Glomerular visceral epithelial cell (primary cell): ENCODE results near the gene SRSF1.
A peak's percentile ranks its signal among the peaks of the same experiment; 100 is the strongest.
"Not testable (repeated sequence)": the region's sequence is repeated elsewhere in the genome, so short reads cannot be mapped to it uniquely, and the experiment has no call there.

Source experiments
- DNase-seq: peaks from one replicate; pipeline ENCODE4 v3.0.0-alpha.2; 2016; ENCODE audit errors: extremely low spot score

SRSF1 gene

GRCh38 chr17:58006924-58007780, at the start of gene SRSF1:
Gene SRSF1 (minus strand): TSS chr17:58007246. CDS start chr17:58007137, 109 bp downstream.
- DNase-seq = peak; percentile 98

- DNase-seq = no peak
Observed at GRCh38 chr17:58056476-58056875, 49.4 kb upstream of the SRSF1 start.

GRCh38 chr17:58054641-58055040, 47.6 kb upstream of the SRSF1 start:
- DNase-seq = no peak

- DNase-seq = no peak
Observed at GRCh38 chr17:58052945-58053715, 46.1 kb upstream of the SRSF1 start.

GRCh38 chr17:58052407-58052806, 45.4 kb upstream of the SRSF1 start:
- no peak for DNase-seq

GRCh38 chr17:58051468-58051867, 44.4 kb upstream of the SRSF1 start:
- DNase-seq = no peak

GRCh38 chr17:58050966-58051365, 43.9 kb upstream of the SRSF1 start:
- DNase-seq = no peak

- no peak for DNase-seq
Observed at GRCh38 chr17:58049533-58049932, 42.5 kb upstream of the SRSF1 start.

GRCh38 chr17:58047376-58048150, 40.5 kb upstream of the SRSF1 start:
- no peak for DNase-seq

- DNase-seq = no peak
Observed at GRCh38 chr17:58046239-58047094, 39.4 kb upstream of the SRSF1 start.

GRCh38 chr17:58044256-58044655, 37.2 kb upstream of the SRSF1 start:
- DNase-seq = not testable (repeated sequence)

GRCh38 chr17:58043221-58044181, 36.5 kb upstream of the SRSF1 start:
- DNase-seq = no peak

- no peak for DNase-seq
Observed at GRCh38 chr17:58041161-58041560, 34.1 kb upstream of the SRSF1 start.

- no peak for DNase-seq
Observed at GRCh38 chr17:58040386-58040785, 33.3 kb upstream of the SRSF1 start.

GRCh38 chr17:58039975-58040374, 32.9 kb upstream of the SRSF1 start:
- no peak for DNase-seq

- DNase-seq = no peak
Observed at GRCh38 chr17:58032691-58033415, 25.8 kb upstream of the SRSF1 start.

- no peak for DNase-seq
Observed at GRCh38 chr17:58028578-58028977, 21.5 kb upstream of the SRSF1 start.

GRCh38 chr17:58020401-58020800, 13.4 kb upstream of the SRSF1 start:
- no peak for DNase-seq

GRCh38 chr17:58019521-58019920, 12.5 kb upstream of the SRSF1 start:
- no peak for DNase-seq
